GM18867 (cell line): ENCODE results near the gene ARPC5L.
"Not testable (repeated sequence)": the region's sequence is repeated elsewhere in the genome, so short reads cannot be mapped to it uniquely, and the experiment has no call there.

Source experiments
- ATAC-seq: cut with Tn5 transposase; IDR thresholded peaks from one replicate; pipeline ENCODE4 v1.9.1; 2021; ENCODE audit warnings: mild to moderate bottlenecking, moderate library complexity; ENCODE audit not compliant: unreplicated experiment

Gene ARPC5L

DNA sequence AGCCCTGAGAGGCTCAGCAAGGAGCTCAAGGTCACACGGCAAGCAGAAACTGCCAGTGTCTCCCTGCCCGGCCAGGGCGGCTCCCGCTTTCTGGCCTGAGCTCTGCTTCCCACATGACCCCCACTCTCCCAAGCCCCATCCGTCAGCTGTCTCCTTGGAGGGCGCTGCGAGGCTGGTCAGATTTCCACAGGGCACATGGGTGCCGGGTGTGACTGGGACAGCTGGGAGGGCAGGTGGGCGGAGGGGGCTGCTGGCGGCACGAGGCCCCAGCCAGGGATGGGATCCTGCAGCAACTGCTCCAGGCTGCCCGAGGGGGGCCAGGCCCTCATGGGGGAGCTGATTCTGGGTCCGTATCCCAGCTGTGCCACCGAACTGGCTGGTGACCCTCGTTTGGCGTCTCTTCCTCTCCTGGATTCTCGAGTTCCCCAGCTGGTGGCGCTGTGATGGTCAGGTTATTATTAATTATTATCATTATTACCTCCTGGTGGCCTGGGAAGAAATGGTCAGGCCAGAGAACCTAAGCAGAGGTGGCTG, 21.6 kb upstream of the ARPC5L start:
- no peak for ATAC-seq

DNA sequence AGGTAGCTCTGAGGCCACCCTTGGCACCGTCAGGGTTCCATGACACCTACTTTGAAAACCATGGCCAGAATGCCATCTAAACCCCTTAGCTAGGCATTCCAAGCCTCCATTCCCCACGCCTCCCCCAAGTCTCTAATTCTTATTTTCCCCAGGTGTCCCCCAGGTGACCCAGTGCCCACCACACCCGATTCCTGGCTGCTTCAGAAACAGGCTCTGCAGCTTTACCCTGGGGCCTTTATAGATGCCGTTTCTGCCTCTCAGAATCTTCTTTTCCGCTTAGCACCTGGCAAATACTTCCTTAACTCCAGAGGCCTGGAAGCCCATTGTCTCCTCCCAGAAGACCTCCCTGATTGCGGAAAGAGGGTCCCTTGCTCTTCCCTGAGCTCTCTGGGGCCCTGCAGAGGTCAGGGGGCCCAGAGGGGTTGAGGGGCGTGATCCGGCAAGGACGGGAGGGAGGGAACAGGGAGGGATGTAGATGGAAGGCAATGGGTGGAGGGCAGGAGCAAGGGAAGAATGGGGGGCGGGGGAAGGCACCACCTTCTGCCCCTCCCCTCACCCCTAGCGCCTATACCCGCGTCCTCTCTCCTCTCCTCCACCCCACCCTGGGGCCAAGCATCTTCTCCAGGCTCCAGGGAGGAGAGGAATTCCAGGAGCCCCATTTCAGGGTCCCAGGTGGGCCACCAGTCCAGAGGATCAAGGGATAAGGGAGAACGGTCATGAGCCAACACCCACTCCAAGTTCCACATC, 20.7 kb upstream of the ARPC5L start:
- ATAC-seq: no peak

DNA sequence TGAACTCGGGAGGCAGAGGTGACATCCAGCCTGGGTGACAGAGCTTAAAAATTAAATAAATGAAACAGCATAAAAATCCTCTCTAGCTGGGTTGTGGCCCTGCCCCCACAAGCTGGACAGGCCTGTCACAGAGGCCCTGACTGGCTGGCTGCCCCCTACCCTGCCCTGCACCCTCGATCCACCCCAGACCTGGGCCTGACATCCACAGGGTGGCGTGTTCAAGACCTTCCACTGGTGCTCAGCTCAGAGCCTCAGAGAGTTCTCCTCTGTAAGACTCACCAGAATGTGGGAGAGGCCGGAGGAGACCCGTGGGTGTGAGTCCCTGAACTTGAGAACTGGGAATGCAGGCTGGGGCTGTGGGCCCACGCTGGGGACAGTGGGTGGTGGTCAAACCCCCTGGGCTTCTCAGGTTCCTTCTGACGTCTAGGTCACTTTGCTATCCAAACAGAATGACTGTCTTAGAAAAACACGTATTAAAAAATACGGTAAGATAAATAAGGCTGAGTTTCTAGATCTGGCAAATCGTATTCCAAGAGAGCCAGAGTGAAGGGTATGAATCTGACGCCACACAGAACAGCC, 18.4 kb upstream of the ARPC5L start:
- no peak for ATAC-seq

DNA sequence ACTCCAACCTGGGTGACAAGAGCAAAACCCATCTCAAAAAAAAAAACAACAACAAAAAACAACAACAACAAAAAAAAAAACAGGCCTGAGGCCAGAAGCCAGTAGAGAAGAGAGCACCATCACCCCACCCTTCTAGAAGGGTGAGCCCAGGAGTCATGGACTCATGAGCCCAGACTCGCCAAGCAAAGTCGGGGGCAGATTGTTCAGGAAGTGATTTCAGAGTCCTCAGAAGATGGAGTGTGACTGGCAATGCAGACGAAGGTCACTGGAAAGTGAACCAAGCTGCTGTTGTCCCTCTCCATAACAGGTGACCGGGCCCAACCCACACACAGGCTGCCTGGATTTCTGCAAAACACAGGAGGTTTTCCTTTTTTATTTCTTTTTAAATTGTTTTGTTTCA, 17.6 kb upstream of the ARPC5L start:
- ATAC-seq: no peak

DNA sequence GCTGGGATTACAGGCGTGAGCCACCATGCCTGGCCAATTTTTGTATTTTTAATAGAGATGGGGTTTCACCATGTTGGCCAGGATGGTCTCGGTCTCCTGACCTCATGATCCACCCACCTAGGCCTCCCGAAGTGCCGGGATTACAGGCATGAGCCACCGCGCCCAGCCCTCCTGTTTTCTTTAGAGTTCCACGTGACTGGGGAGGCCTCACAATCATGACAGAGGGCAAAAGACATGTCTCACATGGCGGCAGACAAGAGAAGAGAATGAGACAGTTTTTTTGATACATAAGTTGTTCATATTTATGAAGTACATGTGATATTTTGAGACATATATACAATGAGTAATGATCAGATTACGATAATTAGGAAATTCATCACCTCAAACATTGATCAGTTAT, 15.5 kb upstream of the ARPC5L start:
- ATAC-seq: not testable (repeated sequence)

DNA sequence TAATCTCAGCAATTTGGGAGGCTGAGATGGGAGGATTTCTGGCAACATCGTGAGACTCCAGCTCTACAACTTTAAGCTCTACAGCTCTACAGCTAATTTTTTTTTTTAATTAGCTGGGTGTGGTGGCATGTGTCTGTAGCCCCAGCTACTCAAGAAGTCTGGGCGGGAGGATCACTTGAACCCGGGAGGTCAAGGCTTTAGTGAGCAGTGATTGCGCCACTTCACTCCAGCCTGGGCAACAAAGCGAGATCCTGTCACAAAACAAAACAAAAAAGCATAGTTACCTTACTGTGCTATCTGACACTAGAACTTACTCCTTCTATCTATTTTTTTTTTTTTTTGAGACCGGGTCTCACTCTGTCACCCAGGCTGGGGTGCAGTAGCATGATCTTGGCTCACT, 15.0 kb upstream of the ARPC5L start:
- ATAC-seq: no peak

DNA sequence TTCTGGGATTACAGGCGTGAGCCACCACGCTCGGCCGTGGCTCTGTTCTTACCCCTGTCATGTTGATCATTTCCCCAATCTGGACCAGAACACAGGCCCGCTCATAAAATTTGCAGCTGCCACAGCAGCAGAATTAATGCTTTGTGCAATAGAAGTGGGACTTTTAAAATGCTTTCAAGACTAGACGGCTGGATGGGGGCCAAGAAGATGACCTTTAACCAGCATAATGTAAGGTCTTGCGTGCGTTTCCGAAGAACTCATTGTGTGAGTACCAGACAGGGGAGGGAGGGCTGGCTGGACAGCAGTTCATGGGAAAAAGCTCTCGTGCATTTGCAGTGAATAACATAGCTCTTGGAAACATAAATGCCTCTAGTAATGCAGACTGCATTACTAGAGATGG, 12.1 kb upstream of the ARPC5L start:
- ATAC-seq: no peak

DNA sequence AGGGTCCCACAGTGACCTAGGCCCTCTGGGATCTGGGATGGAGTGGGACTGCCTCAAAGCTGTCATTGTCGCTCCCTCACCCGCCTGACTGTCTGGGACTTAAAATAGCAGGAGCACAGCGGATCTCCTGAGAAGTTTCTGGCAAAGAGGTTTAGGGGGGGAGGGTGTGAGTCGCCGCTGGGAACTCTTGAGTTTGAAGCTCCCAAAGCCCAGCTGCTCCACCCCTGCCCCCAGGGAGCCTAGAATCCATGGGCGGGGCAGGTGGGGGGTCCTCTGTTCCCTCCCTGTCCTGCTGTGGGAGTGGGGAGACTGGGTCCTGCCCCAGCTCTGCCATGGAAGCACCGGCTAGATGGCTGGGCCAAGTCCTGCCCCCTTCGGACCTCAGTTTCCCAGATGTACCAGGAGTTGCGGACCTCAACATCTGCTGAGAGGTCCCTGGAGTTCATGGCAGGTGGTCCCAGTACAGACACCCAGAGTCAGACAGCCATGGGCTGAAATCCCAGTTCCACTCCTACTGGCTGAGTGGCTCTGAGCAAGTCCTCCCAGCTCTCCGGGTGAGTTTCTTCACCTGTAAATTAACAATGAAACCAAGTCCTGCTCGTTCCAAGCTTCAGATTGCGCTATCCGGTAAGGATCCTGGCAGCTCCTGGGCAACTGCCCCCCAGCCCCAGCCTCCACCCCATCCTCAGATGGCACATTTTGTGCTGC, 9.7 kb upstream of the ARPC5L start:
- no peak for ATAC-seq

DNA sequence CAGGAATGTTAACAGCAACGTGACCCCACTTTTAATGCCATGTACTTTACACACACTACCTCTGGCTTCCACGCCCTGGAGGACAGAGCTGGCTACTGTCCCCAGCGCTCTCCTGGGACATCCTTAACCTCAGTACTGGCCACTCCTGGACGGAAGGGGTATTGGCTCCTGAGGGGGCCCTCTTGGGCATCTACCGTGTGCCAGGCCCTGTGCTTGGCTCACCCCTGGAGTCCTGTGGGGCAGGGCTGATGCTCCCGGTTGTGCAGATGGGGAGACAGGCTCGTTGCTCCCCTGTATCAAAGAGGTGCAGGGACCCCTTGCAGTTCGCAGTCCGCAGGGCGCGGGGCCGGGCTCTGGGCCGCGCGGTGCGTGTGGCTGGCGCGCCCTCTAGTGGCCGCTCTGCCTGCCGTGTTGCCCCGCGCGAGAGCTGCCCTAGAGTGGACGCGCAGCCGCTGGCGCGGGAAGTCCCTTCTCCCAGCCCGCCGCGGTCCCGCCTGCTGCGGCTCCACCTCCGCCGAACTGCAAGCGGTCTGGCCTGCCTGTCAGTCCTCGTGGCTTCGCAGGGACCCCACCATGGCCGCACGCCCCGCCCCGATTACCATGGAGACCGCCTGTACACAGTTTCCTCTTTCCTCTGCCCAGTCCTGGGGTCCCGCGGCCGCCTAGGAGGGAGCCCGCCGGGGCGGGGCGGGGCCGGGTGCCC, 8.9 kb upstream of the ARPC5L start, which contains the start of gene WDR38:
Gene WDR38 (plus strand): TSS at position 632 of the 703 bp plus-strand sequence. CDS start 72 bp downstream, outside the sequence.
- peak; percentile 74 for ATAC-seq

DNA sequence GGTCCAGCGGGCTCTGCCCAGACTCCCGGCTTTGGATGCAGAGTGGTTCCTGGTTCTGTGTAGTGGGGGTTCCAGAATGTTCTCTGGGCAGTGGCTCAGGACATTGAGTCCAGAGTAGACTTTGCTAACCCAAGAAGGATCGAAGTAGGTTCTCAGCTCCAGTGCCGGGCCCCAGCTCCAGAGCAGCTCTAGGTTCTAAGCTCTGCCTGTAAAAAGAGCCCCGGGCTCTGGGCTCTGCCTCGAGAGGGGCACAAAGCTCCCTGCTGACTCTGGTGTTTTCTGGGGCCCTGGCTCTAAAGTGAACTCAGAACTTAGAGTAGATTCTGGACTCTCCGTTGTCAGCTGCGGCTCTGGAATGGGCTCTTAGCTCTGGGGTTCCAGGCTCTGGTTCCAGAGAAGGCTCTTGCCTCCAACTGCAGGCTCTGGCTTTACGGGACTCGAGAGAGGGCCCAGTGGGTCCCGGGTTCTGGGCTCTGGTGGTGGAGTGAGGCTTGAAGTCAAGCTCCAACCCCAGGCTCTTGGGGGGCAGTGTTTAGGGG, 8.3 kb upstream of the ARPC5L start:
- ATAC-seq: no peak

DNA sequence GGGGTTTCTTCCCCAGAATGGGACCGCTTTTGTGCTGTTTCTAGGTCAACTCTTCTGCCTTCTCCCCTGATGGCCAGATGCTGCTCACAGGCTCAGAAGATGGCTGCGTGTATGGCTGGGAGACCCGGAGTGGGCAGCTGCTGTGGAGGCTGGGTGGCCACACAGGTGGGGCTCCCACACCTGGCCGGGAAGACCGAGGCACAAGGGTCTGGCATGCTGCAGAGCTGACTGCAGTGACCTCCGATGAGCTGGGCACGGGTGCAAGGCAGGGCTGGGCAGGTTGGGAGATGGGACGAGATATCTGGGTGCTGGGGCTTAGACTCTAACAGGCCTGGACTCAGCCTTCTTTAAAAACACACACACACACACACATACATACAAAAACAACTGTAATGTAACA, 7.8 kb upstream of the ARPC5L start:
- ATAC-seq: no peak

DNA sequence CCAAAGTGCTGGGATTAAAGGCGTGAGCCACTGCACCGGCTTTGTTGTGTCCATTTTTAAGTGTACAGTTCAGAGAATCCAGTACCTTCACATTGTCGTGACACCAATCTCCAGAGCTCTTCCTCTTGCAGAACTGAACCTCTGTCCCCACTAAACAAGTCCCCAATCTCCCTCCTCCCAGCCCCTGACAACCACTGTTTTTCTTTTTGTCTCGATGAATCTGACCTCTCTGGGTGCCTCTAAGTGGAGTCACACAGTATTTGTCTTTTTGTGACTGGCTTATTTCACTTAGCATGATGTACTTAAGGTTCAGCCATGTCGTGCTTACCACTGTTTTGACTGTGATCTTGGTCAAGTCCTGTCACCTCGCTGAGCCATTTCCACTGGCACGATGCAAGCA, 7.1 kb upstream of the ARPC5L start:
- no peak for ATAC-seq

DNA sequence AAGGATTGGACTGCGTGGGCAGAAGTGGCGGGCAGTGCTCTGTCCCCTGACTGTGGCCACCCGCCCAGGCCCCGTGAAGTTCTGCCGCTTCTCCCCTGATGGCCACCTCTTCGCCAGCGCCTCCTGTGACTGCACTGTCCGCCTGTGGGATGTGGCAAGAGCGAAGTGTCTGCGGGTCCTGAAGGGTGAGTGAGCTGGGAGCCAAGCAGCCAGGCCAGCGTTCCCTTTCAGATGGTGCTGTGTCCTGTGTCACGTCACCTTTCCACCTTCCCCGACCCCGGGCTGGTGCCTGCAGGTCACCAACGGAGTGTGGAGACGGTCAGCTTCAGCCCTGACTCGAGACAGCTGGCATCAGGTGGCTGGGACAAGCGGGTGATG, 6.4 kb upstream of the ARPC5L start:
- ATAC-seq: no peak

DNA sequence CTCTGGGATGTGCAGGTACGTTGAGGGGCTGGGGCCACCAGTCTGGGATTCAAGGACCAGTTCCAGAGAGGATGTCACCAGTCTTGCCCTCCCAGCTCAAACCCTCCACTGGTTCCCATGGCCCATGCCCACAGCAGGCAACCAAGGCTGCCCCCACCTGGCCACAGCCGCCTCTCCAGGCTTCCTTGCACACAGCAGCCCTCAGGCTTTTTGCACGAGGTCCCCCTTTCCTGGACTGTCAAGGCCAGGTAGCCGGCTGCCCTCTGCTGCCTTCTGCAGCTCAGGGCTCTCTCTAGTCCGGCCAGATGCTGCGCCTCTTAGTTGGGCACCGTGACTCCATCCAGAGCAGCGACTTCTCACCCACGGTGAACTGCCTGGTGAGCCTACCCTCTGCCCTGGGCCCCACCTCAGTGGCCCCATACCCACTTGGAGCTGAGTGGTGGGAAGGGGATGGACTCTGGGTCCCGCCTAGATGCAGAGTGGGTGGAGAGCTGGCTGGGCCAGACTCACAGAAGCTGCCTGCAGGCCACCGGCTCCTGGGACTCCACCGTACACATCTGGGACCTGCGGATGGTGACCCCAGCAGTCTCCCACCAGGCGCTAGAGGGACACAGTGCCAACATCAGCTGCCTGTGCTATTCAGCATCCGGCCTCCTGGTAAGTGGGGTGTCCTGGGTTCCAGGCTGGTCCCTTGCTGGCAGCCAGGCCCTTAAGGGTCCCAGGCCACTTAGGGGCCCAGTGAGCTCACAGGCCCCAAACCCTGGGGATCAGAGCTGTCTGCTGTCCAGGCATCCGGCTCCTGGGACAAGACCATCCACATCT, 5.8 kb upstream of the ARPC5L start:
- no peak for ATAC-seq

DNA sequence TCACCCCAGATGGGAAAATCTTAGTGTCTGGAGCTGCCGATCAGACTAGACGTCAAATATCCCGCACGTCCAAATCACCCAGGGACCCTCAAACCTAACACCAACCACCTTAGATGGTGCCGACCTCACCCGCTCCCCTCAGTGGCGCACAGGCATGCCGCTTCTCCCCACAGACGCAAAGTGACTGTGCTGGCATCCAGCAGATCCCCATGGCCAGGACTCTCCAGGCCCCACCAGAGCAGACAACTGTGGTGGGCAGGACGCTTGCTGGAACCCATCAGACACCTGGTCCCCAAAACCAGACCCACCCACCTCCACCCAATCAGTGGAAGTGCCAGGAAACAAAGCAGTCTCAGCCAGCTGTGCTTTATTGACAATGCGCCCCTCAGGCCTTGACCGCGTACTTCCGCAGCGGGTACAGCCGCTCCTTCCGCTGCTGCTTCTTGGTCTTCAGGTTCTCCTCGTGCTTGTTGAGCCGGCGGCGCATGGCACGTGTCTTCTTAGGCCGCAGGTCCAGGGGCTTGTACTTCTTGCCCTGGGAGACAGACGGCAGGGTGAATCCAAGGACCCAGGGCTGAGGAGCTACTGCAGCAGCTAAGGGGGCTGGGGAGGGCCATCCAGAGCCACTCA, 4.3 kb upstream of the ARPC5L start:
- ATAC-seq: no peak

DNA sequence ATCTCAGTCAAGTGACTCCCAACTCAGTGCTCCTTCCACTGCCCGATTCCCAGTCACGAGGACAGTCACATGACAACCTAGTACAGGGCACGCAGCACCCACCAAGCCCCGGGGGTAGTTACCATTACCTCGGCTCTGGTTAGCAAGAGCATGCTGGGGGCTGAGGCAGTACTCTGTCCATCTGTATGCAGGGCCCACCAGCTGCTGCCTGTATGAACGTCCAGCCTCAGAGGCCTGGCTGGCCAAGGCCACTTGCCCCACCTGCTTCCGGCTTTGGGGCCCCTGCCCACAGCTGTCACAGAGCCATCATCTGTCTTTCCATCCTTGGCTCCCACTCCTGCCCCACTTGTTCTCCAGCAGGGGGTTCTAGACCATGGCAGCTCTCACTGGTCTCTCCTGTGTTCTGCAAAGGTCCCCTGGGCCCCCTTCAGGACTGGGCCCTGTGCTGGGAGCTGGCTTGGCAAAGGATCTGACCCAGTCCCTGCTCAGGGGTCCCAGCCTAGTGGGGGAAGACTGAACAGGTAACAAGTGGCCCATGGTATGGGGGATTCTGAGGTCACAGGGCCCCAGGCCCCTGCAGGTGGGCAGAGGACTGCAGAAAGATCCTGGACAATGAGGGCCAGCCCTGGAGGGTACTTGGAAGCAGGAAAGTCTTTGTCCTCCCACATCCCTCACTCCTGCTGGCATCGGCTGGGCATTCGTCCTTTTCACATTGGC, 3.4 kb upstream of the ARPC5L start:
- ATAC-seq: no peak

DNA sequence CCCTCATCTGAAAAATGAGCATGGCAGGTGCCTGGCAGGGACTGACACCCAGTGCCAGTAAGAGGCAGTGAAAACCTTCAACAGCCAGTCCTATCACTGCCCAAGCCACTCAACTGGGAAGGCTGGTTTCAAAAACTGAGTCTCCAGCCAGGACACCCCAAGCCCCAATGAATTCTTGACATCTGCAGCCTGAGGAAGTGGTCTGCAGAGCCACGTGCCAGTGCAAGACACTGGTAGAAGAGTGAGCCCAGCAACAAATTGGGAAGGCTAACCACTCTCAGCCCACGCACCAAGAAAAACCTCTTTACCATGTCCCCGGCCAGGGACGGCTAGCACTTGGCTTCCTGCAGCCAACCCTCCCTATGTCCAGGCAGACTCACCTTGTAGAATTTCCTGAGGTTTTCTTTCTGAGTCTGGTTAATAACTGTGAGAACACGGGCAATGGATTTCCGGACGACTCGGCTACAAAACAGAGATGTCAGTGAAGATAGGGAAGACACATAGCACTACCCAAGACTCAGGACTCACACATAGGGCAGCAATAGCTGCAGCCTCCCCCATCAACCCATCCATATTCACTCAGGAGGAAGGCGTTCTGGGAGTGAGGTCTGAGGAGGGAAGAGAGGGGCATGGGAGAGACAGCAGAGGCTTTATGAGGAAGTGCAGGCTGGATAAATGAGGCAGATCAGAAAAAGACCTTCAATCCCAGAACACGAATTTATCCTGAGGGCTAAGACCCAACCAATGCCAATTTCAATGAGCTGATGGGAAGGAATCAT, 1.9 kb upstream of the ARPC5L start:
- no peak for ATAC-seq

DNA sequence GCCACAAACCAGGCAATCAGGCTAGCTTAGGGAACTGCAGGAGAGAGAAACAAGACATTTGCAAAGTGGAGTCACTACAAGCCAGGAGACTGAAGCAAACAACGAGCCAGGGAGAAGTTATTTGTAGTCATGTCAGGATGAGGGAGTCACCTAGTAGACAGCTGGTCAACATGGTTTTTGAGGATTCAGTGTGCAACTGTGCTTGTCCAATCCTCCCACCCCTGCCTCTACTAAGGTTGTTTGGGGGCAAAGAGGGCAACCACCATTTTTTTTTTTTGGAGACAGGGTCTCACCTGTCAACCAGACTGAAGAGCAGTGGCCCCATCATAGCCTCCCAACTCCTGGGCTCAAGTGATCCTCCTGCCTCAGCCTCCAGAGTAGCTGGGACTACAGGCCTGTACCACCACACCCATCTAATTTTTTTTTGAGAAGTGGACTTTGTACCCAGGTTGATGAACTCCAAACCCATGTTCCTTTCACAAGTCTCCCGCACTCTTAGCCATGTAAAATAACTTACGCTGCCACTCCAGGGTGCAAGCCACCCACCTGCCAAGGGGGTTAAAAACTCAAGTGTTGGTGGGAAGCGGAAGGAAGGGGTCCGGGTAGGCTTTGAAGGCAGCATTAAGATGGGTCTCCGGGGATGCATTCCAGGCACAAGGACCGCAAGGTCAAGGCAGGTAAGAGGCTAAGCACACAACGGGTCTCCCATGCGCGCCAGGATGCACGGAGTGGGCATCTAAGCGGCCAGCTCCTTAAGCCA, 1.2 kb upstream of the ARPC5L start:
- ATAC-seq: no peak
